ENCODE results near the gene RNF152. TPM values are rescaled to one million over a fixed set of nuclear protein-coding genes. Genes with fewer than 3 reads are reported as not detected.

RNF152 gene
- total RNA-seq (10 to 100 TPM; 21.2 to 58.2 TPM), polyA plus RNA-seq (ENCODE audit: insufficient read length in 2 of 2) (10 to 100 TPM; 31.2 to 31.4 TPM)
- long read RNA-seq, donor 1, full-length matches to known transcripts: 6 of 6 reads
- long read RNA-seq, donor 1, partial matches to known transcripts: 0 of 6 reads
- long read RNA-seq, donor 1, other reads (novel, unspliced or antisense): 0 of 6 reads
- long read RNA-seq, donor 2, full-length matches to known transcripts: 2 of 2 reads
- long read RNA-seq, donor 2, partial matches to known transcripts: 0 of 2 reads
- long read RNA-seq, donor 2, other reads (novel, unspliced or antisense): 0 of 2 reads
- long read RNA-seq, donor 3, partial matches to known transcripts: 0 of 4 reads
- long read RNA-seq, donor 3, other reads (novel, unspliced or antisense): 0 of 4 reads
- long read RNA-seq, donor 4: 0 reads

- H3K4me1 ChIP-seq (ENCODE audit: control insufficient read depth, insufficient read depth, low read length): peaks cover 23% of the 10 kb centered on the region
- no peaks in the 10 kb centered on the region for H3K9me3 ChIP-seq (ENCODE audit: control insufficient read depth, insufficient read depth, low read length)
- H3K27me3 ChIP-seq (ENCODE audit: control insufficient read depth, insufficient read depth, low read length): peaks cover 9% of the 10 kb centered on the region
- DNase-seq (ENCODE audit: low read depth in 4 of 6, low spot score in 6 of 6): peak in 5 of 6 donors; percentile 24 to 93 (median 41)
- 3% methylated on average over 16 of the region's 28 CpGs for WGBS (ENCODE audit: insufficient coverage)
- H3K36me3 ChIP-seq (ENCODE audit: control insufficient read depth, insufficient read depth, low read length): no peaks in the 10 kb centered on the region
- peak within 1 kb of the TSS; percentile 49 for H3K4me3 ChIP-seq (ENCODE audit: low read depth, low read length)
- H3K27ac ChIP-seq (ENCODE audit: low read depth, low read length): peak within 1 kb of the TSS; percentile 22
These were observed at the start of gene RNF152 for GRCh38 chr18:61892683-61893308. Gene RNF152 (minus strand): TSS chr18:61893007. CDS start chr18:61816463, 76,544 bp downstream.

GRCh38 chr18:61941948-61942471 lies 49.2 kb upstream of the RNF152 start:
- Histone ChIP-seq H3K9me3 (ENCODE audit: control insufficient read depth, insufficient read depth, low read length) (no peaks in the 10 kb centered on the region), H3K36me3 (ENCODE audit: control insufficient read depth, insufficient read depth, low read length) (no peaks in the 10 kb centered on the region), H3K4me3 (ENCODE audit: low read depth, low read length) (no peak overlapping the region), H3K4me1 (ENCODE audit: control insufficient read depth, insufficient read depth, low read length) (no peaks in the 10 kb centered on the region), H3K27me3 (ENCODE audit: control insufficient read depth, insufficient read depth, low read length) (no peaks in the 10 kb centered on the region), H3K27ac (ENCODE audit: low read depth, low read length) (no peak overlapping the region)
- no peak for DNase-seq (ENCODE audit: low read depth in 4 of 6, low spot score in 6 of 6)
- WGBS (ENCODE audit: insufficient coverage): no CpG with 5 or more reads among the region's 1 CpG

GRCh38 chr18:61939046-61939674 lies 46.4 kb upstream of the RNF152 start:
- no CpG with 5 or more reads among the region's 4 CpGs for WGBS (ENCODE audit: insufficient coverage)
- Histone ChIP-seq H3K9me3 (ENCODE audit: control insufficient read depth, insufficient read depth, low read length) (no peaks in the 10 kb centered on the region), H3K27ac (ENCODE audit: low read depth, low read length) (no peak overlapping the region), H3K36me3 (ENCODE audit: control insufficient read depth, insufficient read depth, low read length) (no peaks in the 10 kb centered on the region), H3K4me1 (ENCODE audit: control insufficient read depth, insufficient read depth, low read length) (no peaks in the 10 kb centered on the region), H3K27me3 (ENCODE audit: control insufficient read depth, insufficient read depth, low read length) (no peaks in the 10 kb centered on the region), H3K4me3 (ENCODE audit: low read depth, low read length) (no peak overlapping the region)
- no peak for DNase-seq (ENCODE audit: low read depth in 4 of 6, low spot score in 6 of 6)

- H3K27me3 ChIP-seq (ENCODE audit: control insufficient read depth, insufficient read depth, low read length): no peaks in the 10 kb centered on the region
- no peaks in the 10 kb centered on the region for H3K4me1 ChIP-seq (ENCODE audit: control insufficient read depth, insufficient read depth, low read length)
- DNase-seq (ENCODE audit: low read depth in 4 of 6, low spot score in 6 of 6): no peak
- no peak overlapping the region for H3K4me3 ChIP-seq (ENCODE audit: low read depth, low read length)
- 52% methylated on average over 3 of the region's 3 CpGs for WGBS (ENCODE audit: insufficient coverage)
- no peaks in the 10 kb centered on the region for H3K36me3 ChIP-seq (ENCODE audit: control insufficient read depth, insufficient read depth, low read length)
- no peak overlapping the region for H3K27ac ChIP-seq (ENCODE audit: low read depth, low read length)
- H3K9me3 ChIP-seq (ENCODE audit: control insufficient read depth, insufficient read depth, low read length): no peaks in the 10 kb centered on the region
These were observed 42.6 kb upstream of the RNF152 start for GRCh38 chr18:61935362-61935761.

- H3K4me3 ChIP-seq (ENCODE audit: low read depth, low read length): no peak overlapping the region
- WGBS (ENCODE audit: insufficient coverage): 87% methylated on average over 3 of the region's 6 CpGs
- H3K27me3 ChIP-seq (ENCODE audit: control insufficient read depth, insufficient read depth, low read length): no peaks in the 10 kb centered on the region
These were observed 39.0 kb upstream of the RNF152 start for GRCh38 chr18:61931654-61932379.

GRCh38 chr18:61929881-61930640 lies 37.3 kb upstream of the RNF152 start:
- Histone ChIP-seq H3K27ac (ENCODE audit: low read depth, low read length) (no peak overlapping the region), H3K4me3 (ENCODE audit: low read depth, low read length) (no peak overlapping the region), H3K27me3 (ENCODE audit: control insufficient read depth, insufficient read depth, low read length) (no peaks in the 10 kb centered on the region), H3K9me3 (ENCODE audit: control insufficient read depth, insufficient read depth, low read length) (no peaks in the 10 kb centered on the region), H3K36me3 (ENCODE audit: control insufficient read depth, insufficient read depth, low read length) (no peaks in the 10 kb centered on the region), H3K4me1 (ENCODE audit: control insufficient read depth, insufficient read depth, low read length) (no peaks in the 10 kb centered on the region)
- WGBS (ENCODE audit: insufficient coverage): no CpG with 5 or more reads among the region's 3 CpGs
- no peak for DNase-seq (ENCODE audit: low read depth in 4 of 6, low spot score in 6 of 6)

More at GRCh38 chr18:61931654-61932379, 39.0 kb upstream of the RNF152 start:
- no peaks in the 10 kb centered on the region for H3K4me1 ChIP-seq (ENCODE audit: control insufficient read depth, insufficient read depth, low read length)
- no peak overlapping the region for H3K27ac ChIP-seq (ENCODE audit: low read depth, low read length)
- no peaks in the 10 kb centered on the region for H3K36me3 ChIP-seq (ENCODE audit: control insufficient read depth, insufficient read depth, low read length)
- H3K9me3 ChIP-seq (ENCODE audit: control insufficient read depth, insufficient read depth, low read length): no peaks in the 10 kb centered on the region
- DNase-seq (ENCODE audit: low read depth in 4 of 6, low spot score in 6 of 6): no peak

GRCh38 chr18:61926532-61926931 lies 33.7 kb upstream of the RNF152 start:
- DNase-seq (ENCODE audit: low read depth in 4 of 6, low spot score in 6 of 6): no peak
- no peaks in the 10 kb centered on the region for H3K9me3 ChIP-seq (ENCODE audit: control insufficient read depth, insufficient read depth, low read length)
- H3K4me1 ChIP-seq (ENCODE audit: control insufficient read depth, insufficient read depth, low read length): no peaks in the 10 kb centered on the region
- no peak overlapping the region for H3K4me3 ChIP-seq (ENCODE audit: low read depth, low read length)
- H3K36me3 ChIP-seq (ENCODE audit: control insufficient read depth, insufficient read depth, low read length): no peaks in the 10 kb centered on the region
- no peaks in the 10 kb centered on the region for H3K27me3 ChIP-seq (ENCODE audit: control insufficient read depth, insufficient read depth, low read length)
- WGBS (ENCODE audit: insufficient coverage): 80% methylated on average over 2 of the region's 4 CpGs
- H3K27ac ChIP-seq (ENCODE audit: low read depth, low read length): no peak overlapping the region

GRCh38 chr18:61924550-61924949 lies 31.7 kb upstream of the RNF152 start:
- no peak for DNase-seq (ENCODE audit: low read depth in 4 of 6, low spot score in 6 of 6)
- no peaks in the 10 kb centered on the region for H3K27me3 ChIP-seq (ENCODE audit: control insufficient read depth, insufficient read depth, low read length)
- 100% methylated on average over 1 of the region's 5 CpGs for WGBS (ENCODE audit: insufficient coverage)
- H3K36me3 ChIP-seq (ENCODE audit: control insufficient read depth, insufficient read depth, low read length): no peaks in the 10 kb centered on the region
- H3K9me3 ChIP-seq (ENCODE audit: control insufficient read depth, insufficient read depth, low read length): no peaks in the 10 kb centered on the region
- H3K4me1 ChIP-seq (ENCODE audit: control insufficient read depth, insufficient read depth, low read length): no peaks in the 10 kb centered on the region
- H3K4me3 ChIP-seq (ENCODE audit: low read depth, low read length): no peak overlapping the region
- no peak overlapping the region for H3K27ac ChIP-seq (ENCODE audit: low read depth, low read length)

Data from spinal cord (tissue), 10 donors.